GM19328 (cell line): ENCODE data around the gene SRGAP1.

Source experiments
- ATAC-seq: cut with Tn5 transposase; IDR thresholded peaks from one replicate; pipeline ENCODE4 v1.9.1; 2021; ENCODE audit warnings: mild to moderate bottlenecking, moderate library complexity; ENCODE audit not compliant: unreplicated experiment

Gene SRGAP1

DNA sequence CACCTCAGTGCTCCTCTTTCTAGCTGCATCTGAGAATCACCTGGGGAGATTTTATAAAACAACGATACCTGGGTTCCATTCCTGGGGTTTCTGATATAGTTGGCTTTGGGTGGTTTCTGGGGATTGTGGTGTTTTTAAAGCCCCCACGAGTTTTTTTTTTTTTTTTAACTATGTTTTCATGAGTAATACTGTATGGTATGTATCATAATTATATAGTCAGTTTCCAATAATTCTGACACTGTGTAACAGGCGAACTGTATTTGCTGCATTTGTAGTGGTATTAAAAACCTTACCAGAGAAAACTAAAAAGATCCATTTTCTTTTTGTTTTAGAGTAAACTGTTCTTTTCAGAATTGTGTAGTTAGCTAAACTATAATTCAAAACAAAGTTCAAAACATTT is 84.9 kb downstream of the SRGAP1 start:
- ATAC-seq = no peak

DNA sequence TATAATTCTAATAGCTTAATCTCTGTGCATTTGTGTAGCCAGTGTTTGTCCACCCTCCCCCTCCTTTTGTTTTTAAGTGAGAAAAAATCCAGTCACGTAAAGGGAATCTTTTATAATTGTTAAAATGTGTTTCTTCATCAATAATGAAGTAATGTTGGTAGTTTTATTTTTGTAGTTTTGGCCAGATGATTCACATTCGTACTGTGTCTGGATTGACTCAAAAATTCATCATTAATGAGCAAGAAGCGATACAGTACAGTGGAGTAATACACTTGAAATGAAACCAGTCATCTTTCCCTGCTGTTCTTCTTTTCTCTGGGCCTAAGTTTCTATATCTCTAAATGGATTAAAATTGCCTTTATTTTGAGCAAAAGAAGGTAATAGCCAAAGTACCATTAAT is 86.5 kb downstream of the SRGAP1 start:
- ATAC-seq = no peak

DNA sequence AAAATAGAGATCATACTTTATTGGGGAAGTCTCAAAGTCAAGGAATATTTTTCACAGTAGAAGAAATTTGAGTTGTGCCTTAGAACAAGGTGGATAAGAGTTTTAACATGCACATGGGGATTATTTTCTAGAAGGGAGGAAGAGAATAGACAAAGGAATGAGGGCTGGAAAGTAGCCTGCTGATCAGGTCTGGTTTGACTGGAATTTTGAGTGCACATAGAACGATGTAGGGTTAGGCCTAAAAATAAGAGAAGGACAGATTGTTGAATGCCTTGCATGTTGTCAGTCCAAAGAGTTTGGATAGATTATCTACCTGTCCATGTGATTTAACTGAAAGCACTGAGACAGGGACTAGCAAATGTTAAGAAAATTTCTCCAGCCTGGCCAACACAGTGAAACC is 87.2 kb downstream of the SRGAP1 start:
- no peak for ATAC-seq

DNA sequence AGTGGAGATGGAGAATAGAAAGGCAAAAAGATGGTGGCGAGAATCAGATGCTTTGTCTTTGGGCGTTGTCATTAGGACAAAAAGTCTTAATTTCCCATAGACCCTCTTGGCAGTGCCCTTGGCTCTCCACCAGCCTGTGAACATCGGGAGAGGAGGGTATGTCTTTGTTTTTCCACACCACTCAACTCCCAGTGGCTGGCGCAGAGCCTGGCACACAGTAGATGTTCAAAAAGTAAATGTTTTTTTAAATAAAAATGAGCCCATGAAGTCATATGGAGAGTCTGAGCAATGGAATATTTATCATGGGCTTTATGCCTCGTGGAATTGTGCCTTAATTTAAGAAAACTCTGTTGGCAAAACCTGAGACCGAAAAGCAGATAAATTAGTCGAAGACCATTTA is 90.4 kb downstream of the SRGAP1 start:
- ATAC-seq = no peak

DNA sequence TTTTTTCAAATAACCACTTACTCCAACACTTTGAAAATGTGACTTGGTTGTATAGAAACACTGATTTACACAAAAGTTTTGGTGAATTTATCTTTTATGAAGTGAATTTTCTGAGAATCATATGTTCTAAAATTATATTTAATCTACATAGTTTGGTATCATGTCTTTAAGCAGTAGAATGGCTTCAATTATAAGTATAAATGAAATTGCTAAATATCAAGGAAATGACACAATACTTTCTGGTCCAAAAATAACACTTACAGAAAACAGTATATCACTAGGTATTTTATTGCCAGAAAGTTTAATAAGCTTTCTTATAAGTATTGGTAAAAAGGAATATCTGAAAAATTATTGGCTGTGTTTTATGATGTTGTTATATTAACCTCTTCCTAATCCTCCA is 90.9 kb downstream of the SRGAP1 start:
- ATAC-seq = no peak

DNA sequence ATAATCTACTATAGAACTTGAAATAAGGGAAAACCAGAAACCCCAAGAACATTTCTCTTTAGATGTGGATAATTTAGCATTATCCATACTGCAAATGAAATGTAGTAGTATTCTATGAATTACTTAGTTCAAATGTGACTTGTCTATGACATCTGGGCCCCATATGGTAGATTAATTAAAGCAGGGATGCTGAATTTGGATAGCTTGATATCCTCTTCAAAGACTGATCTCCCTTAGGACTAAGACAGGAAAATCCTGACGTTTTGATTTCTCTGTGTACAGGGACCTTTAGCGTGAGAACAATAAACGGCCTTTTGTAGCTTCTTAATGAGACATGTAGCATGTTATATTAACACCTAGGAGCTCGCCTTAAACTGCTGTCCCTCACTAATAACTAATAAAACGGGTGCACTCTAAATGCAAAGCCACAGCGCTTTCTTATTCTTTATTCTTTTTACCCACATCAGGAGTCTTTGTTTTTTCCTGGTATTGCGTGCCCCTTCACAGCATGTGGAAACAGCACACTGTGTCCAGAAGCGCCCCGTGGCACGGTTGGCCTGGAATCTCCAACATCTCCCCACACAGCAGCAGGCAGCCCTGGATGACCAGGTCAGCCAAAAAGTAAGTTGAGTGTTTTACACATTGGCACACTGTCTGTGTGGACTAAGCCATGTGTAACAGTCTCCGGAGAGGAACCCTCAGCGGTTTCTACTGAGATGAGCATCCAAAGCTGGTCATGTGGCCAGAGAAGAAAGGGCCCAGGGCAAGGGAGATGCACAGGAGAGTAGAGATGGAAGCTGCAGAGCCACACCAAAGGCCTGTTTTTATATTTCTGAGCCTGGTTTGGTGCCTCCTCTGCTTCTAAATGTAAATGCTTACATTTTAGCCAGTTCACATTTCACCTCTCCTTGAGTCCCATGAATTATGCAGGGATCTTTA is 93.1 kb downstream of the SRGAP1 start:
- ATAC-seq = no peak

DNA sequence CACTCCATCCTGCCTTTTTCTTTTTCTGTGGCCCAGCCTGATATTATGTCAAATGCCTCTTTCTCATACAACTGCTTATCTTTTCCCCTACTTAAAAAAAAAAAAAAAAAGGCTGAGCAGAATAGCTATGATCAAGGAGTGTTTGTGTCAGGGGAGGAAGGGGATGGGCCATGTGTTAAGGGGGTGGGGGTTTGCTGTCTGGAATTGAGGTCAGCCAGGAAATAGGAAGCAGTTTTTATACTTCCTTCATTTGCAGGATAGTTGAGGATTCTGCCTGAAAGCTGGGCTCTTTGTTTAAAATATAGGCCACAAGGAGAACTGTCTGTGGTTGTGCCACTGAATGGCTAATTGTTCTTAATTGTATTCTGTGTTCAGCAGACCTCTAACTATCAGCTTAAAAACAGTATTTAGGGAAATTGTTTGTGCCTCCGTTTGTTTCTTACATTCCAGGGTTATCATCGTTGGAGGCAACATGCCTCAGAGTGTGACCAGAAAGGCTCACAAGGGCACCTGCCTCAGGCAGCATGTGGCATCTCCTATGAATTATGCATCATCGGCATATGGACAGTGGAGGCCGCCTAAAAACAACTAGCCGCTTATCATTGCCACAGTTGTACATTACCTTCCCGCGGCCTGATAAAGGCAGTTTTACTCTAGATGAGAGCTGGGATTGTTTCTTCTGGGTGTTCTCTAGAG is 96.0 kb downstream of the SRGAP1 start:
- no peak for ATAC-seq

DNA sequence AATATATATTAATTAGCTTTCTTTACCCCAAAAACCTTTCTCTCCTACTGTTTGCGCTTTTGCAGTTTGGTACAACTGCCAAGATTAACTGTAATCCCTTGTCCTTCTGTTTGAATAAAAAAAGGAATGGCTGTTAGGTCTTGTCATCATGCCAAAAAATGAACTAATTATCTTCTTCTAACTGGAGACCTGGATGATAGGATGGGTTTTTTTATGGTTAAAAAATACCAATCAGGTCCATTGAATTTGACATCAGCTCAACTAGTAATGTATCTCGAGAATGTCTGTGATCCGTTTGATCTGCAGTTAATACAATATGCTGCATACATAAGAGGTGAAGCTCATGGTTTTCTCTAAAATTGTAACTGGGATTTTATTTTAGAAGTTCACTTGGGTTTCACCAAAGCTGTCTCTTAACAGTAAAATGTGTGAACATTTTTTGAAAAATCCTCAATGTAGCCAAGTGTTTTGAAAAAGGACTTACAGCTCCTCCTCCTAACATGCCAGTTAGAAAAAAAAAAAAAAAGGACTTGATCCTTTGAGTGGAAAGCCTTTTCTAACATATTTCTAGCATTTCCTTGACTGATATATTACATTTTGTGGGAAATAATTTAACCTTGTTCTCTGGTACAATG is 96.8 kb downstream of the SRGAP1 start:
- no peak for ATAC-seq

DNA sequence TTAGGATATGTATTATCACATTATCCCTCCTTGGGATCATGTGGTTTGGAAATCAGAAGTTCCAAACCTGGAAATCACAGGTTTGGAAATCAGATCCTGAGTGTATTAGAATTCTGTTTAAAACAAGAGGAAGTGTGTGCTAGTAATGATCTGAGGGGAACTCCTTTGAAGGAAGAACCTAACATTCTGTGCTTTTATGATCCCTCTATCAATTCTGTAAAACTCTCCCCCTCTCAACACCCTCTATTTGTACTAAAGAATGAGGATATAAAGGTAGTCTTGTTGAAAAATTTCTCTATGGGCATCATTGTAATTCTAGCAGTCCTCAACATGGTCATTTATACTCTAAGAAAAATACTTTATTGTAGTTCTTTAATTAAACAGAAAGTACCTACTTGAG is 97.4 kb downstream of the SRGAP1 start:
- ATAC-seq = no peak

DNA sequence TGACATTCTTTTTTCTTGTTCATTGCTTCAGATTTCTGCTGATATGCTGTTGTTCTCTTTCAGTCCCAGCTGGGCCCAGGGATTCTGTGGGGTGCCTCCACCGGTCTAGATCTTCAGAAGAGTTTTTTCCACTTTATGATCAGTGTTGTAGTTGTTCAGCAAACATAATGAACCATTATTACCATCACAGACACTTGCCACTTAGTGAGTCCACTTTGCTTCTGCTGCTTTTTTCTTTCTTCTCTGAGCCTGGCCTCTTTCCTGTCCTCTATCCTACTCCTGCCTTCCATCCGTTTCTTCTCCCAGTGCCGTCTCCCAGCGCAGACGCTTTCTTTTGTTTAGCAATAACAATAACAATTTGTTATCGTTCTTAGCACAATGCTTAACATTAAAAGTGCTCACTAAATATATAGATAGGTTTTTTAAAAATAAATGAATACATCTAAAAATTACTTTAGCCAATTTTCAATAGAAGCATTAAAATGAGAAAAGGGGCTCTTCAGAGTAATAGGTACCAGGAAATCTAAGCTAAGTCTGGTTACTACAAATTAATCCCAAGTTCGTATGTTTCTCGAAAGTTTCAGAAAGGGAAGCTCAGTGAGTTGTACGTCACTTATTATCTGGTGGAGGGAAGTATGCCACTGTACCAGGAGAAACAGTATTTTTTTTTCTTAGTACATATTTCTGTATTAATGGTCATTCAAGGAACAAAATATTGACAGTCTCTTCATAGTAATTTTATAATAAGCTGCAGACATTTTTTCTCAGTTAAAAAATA is 98.2 kb downstream of the SRGAP1 start:
- ATAC-seq = no peak

DNA sequence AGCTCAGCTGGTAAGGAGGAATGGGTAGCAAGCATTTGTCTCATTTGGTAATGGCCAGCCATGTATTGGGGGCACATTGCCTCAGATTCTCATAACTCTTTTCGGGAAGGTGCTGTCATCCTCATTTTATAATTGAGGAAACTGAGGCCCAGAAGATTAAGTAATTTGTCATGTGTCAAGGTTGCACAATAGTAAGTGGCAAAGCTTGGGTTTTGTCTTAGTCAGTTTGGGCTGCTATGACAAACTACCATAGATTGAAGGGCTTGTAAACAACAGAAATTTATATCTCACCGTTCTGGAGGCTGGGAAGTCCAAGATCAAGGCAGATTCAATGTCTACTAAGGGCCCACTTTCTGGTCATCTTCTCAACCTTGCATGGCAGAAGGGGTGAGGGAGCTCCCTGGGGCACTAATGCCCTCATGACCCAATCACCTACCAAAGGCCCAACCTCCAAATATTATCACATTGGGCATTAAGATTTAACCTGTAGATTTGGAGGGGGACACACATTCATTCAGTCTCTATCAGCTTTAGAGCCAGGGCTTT is 99.6 kb downstream of the SRGAP1 start:
- ATAC-seq = no peak

DNA sequence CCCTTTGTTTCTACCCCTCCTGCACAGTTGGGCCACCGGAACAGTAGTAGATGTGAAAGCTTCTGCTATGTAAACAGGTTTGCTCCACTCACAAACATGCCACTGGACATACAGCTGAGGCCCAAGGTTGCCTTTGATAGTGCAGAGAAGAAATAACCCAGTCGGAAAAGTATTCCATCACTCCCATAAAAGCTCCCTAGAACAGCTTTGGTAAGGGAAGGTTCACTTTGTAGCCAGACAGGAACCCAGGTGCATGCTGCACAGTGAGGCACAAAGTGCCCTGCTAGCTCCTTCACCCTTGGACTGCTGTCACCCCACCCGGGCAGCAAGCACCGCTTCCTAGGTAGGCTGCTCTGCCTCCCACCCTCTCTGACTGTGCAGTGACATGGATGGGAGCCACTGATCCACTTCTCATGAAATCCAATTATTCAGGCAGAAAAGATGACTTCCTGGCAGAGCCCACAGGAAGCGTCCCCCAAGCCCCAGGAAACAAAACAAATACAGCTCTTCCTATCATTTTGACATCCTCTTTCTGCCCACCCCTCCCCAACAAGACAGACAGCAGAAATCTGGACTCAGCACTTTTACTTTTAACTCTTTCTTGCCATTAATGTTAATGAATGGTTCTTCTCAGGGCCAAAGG is 100.2 kb downstream of the SRGAP1 start:
- no peak for ATAC-seq

DNA sequence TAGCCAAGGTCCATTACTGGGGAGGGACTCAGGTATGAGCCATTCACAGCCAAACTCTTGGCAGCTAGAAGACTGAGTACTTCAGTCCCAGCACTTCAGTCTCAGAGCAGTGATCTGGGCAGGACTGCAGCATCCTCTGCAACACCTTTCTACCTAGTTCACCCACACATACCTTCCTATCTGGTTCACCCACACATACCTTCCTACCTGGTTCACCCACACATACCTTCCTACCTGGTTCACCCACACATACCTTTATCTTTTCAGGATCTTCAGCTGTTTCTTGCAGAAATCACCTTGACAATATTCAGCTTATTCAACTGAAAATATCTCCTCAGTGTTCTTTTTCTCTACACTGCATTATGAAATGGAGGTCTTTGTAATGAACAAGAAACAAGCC is 101.3 kb downstream of the SRGAP1 start:
- ATAC-seq = no peak

DNA sequence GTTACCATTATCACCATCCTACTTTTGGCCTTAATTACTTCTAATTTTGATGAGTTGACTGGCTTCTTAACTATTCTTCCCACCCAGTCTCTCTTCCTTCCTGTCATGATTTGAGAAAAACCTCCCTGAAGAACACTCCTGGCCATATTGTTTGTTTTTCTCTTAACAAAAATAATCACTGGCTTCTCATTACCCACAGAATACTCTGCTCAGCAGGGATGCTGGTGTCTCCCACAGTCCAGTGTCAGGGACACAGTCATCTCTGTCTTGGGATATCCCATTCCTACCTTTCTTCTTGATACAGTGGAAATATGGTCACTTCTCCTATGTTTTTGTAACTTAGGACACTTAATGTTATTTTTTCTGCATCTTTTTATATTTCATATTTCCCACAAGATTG is 103.7 kb downstream of the SRGAP1 start:
- ATAC-seq = no peak

DNA sequence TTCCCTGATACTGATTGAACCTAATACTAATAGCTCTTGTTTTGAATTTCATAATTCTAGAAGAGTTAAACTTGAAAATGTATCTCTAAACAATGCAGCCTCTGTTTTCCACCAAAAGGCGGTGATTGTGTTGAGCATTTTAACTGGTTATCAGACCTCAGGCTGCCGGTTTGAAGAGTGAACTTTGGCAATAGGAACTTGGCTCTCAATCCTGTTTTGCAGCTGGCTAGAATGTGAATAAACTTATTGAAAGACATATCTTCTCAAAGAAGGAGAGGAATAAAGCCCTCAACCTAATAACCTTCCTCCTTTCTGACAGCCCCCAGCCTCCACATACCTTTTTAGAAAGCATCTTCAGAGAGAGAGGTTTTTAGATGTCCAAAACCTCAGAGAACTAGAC is 105.4 kb downstream of the SRGAP1 start:
- no peak for ATAC-seq

DNA sequence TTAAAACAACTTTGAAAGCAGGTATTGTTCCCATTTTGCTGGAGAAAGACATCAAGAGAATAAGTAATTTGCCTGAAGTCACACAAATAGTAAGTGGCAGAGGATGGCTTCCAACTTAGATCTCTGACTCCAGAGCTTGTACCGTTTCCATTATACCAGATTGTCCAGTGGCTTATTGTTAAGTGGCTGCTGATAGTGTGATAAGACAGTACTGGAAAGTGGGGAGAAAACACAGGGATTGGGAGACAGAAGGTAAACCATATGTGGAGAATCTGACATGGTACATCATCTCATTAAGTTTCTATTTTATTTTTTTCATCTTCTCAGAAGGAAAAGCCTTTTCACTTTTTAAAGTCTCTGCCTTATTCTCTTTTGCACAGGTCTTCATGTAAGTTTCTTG is 108.5 kb downstream of the SRGAP1 start:
- ATAC-seq = no peak

DNA sequence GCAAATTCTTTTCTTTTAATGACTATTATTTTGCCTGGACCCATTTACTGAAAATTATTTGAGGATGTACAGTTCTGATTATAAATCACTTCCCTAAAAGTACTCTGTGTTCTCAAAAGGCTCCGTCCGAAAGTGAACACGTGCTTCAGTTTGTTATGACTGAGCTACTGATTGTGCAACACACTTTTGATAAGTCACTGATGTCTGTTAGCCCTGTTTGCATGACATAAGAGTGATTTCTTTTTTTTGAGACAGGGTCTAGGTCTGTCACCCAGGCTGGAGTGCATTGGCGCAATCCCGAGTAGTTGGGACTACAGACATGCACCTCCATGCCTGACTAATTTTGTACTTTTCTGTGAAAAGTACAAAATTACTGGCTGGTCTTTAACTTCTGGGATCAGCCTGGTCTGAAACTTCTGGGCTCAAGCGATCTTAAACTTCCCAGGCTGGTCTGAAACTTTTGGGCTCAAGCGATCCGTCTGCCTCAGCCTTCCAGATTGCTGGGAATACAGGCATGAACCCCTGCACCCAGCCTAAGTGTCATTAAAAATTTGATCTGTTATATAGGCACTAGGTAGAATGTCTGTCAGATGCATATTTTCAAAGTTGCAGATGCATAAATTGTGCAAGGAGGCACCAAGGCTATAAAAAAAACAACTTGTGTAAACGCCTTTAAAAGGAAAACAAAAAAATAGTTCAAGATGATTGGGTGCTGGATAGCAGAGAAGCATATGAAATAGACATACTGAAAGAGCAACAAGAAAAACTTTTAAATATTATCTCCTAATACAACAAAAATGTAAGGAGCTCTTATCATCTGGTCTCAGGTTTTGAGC is 111.5 kb downstream of the SRGAP1 start:
- ATAC-seq = no peak

DNA sequence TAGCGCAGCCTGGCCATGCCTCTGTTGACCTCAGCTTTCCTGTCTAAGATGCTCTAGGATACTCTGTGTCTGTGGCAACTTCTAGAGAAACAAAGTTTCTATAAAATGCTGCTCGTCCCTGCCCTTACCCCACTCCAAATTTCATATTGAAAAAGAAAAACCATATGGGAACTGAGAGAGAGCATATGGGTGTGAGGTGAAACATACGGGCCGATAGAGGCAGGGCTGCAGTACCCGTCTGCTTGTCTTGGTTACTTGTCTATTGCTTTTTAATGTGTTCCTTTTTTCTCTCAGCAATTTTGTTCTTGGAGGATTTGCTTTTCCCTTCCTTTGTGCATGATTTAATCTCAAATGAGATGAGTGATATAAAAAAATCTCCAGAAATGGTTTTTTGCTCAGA is 113.0 kb downstream of the SRGAP1 start:
- ATAC-seq = no peak

DNA sequence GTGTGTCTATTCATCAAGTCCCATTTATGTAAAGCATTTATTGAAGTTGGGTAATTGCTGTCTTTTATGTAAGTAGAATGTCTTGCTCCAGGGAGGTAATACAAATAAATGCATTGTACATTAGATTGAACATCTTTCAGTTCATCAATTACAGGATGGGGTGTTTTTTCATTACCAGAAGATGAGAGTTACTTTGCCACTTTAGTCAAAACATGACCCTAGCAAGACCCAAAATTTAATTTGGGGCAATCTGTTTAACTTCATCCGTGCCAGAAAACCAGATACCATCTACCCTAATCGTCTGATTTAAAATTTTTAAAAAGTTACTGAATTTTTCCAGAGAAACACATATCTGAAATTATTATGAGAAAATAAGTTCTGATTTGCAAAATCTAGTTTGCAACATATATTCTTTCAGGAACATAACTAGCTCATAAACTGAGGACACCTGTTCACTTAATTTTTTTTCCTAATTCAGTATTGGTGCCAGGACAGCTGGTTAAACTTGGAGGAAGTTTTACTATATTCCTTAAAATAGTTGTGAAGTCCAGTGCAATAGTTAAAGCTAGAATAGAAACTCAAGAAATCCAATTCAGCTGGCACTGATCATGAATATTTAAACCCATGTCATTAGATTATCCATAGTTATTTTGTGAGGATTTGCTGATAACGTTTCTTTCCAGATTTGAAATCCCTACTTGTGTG is 114.5 kb downstream of the SRGAP1 start:
- no peak for ATAC-seq
